GM23338 (cell line): ENCODE measurements around the gene USH1C.

Experiments used
- EZH2 ChIP-seq: fragments of 200-600 bp; sonication (generic); IDR thresholded peaks from one replicate; pipeline ENCODE4 v1.8.0; 2017; ENCODE audit warnings: antibody characterized with exemption, mild to moderate bottlenecking, low read depth; ENCODE audit not compliant: unreplicated experiment
- EZH2phosphoT487 ChIP-seq: fragments of 200-600 bp; sonication (generic); IDR thresholded peaks from one replicate; pipeline ENCODE4 v1.8.1; 2018; ENCODE audit warnings: antibody characterized with exemption; ENCODE audit not compliant: unreplicated experiment
- JUNB ChIP-seq: IDR thresholded peaks from one replicate; pipeline ENCODE4 v1.6.1; 2016; ENCODE audit warnings: antibody characterized with exemption; ENCODE audit not compliant: unreplicated experiment
- NANOG ChIP-seq: IDR thresholded peaks from 2 replicates; pipeline ENCODE4 v1.6.1; 2016; ENCODE audit warnings: antibody characterized with exemption, borderline replicate concordance
- POLR2AphosphoS5 ChIP-seq: IDR thresholded peaks from 2 replicates; pipeline ENCODE4 v1.6.1; 2016; ENCODE audit warnings: antibody characterized with exemption, low read depth
- ZNF331 ChIP-seq: fragments of 250-450 bp; sonication (Bioruptor Pico); IDR thresholded peaks from 2 replicates; pipeline ENCODE4 v1.5.0; 2020; ENCODE audit warnings: low read depth, mild to moderate bottlenecking, moderate library complexity
- TF ChIP-seq, protein P1 (sequence below), 2 experiments: fragments of 200-600 bp in 1 of 2; sonication (generic) in 1 of 2; conservative IDR thresholded peaks; 2 replicates each; pipeline versions ENCODE4 v1.5.1 to v1.6.1; 2016 to 2017; ENCODE audit warnings: antibody characterized with exemption in 2 of 2, low read depth in 2 of 2, mild to moderate bottlenecking in 2 of 2, moderate library complexity in 1 of 2
- TF ChIP-seq, protein P2 (sequence below): IDR thresholded peaks from 2 replicates; pipeline ENCODE4 v1.6.1; 2016; ENCODE audit warnings: antibody characterized with exemption
- TF ChIP-seq, protein P3 (sequence below): IDR thresholded peaks from one replicate; pipeline ENCODE4 v1.6.1; 2018; ENCODE audit warnings: antibody characterized with exemption; ENCODE audit not compliant: unreplicated experiment

DNA sequence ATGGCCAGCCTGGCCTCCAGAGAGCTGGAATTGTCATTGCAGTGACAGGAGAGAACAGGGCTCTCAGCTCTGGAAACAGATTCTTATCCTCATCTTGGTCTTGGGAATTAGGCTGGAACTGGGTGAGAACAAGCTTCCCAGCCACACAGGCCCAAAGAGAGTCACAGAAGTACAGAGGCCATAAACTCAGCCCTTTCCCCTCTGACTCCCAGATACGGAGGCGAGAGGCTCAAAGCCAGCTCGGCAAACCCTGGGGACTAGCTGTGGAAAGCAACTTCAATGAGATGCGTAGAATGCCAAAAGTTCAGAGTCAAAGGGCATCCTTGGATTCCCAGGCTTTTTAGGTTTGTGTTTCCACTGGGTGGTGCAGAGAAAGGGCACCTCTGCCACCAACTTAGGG is 53.3 kb downstream of the USH1C start:
- TF ChIP-seq NANOG (no peak), EZH2 (no peak), EZH2phosphoT487 (no peak), POLR2AphosphoS5 (no peak), ZNF331 (CRISPR knock-in tag) (no peak), JUNB (no peak)
- TF ChIP-seq, protein P1, sequence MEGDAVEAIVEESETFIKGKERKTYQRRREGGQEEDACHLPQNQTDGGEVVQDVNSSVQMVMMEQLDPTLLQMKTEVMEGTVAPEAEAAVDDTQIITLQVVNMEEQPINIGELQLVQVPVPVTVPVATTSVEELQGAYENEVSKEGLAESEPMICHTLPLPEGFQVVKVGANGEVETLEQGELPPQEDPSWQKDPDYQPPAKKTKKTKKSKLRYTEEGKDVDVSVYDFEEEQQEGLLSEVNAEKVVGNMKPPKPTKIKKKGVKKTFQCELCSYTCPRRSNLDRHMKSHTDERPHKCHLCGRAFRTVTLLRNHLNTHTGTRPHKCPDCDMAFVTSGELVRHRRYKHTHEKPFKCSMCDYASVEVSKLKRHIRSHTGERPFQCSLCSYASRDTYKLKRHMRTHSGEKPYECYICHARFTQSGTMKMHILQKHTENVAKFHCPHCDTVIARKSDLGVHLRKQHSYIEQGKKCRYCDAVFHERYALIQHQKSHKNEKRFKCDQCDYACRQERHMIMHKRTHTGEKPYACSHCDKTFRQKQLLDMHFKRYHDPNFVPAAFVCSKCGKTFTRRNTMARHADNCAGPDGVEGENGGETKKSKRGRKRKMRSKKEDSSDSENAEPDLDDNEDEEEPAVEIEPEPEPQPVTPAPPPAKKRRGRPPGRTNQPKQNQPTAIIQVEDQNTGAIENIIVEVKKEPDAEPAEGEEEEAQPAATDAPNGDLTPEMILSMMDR (conservative IDR thresholded peaks at IDR 0.05; ENCODE audit: low read depth in 2 of 2) = no peak
- TF ChIP-seq, protein P2, sequence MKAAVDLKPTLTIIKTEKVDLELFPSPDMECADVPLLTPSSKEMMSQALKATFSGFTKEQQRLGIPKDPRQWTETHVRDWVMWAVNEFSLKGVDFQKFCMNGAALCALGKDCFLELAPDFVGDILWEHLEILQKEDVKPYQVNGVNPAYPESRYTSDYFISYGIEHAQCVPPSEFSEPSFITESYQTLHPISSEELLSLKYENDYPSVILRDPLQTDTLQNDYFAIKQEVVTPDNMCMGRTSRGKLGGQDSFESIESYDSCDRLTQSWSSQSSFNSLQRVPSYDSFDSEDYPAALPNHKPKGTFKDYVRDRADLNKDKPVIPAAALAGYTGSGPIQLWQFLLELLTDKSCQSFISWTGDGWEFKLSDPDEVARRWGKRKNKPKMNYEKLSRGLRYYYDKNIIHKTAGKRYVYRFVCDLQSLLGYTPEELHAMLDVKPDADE = no peak
- TF ChIP-seq, protein P3, sequence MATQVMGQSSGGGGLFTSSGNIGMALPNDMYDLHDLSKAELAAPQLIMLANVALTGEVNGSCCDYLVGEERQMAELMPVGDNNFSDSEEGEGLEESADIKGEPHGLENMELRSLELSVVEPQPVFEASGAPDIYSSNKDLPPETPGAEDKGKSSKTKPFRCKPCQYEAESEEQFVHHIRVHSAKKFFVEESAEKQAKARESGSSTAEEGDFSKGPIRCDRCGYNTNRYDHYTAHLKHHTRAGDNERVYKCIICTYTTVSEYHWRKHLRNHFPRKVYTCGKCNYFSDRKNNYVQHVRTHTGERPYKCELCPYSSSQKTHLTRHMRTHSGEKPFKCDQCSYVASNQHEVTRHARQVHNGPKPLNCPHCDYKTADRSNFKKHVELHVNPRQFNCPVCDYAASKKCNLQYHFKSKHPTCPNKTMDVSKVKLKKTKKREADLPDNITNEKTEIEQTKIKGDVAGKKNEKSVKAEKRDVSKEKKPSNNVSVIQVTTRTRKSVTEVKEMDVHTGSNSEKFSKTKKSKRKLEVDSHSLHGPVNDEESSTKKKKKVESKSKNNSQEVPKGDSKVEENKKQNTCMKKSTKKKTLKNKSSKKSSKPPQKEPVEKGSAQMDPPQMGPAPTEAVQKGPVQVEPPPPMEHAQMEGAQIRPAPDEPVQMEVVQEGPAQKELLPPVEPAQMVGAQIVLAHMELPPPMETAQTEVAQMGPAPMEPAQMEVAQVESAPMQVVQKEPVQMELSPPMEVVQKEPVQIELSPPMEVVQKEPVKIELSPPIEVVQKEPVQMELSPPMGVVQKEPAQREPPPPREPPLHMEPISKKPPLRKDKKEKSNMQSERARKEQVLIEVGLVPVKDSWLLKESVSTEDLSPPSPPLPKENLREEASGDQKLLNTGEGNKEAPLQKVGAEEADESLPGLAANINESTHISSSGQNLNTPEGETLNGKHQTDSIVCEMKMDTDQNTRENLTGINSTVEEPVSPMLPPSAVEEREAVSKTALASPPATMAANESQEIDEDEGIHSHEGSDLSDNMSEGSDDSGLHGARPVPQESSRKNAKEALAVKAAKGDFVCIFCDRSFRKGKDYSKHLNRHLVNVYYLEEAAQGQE = no peak
